DOHH2 (cell line): ENCODE measurements around the gene NSMF.
"Not testable (repeated sequence)": the region's sequence is repeated elsewhere in the genome, so short reads cannot be mapped to it uniquely, and the experiment has no call there.

ENCODE experiments used
- H3F3A ChIP-seq: fragments of 200-600 bp; sonication (generic), shearing (Covaris generic); 2 replicates; pipeline ENCODE4 v1.6.0; 2016; ENCODE audit warnings: antibody characterized with exemption, mild to moderate bottlenecking; ENCODE audit not compliant: control insufficient read depth, insufficient read depth
- H3K27ac ChIP-seq: fragments of 200-600 bp; sonication (generic); 2 replicates; pipeline ENCODE4 v1.5.1; 2014; ENCODE audit warnings: low read depth, mild to moderate bottlenecking, low read length, moderate library complexity
- H3K27me3 ChIP-seq: fragments of 200-600 bp; sonication (generic); 2 replicates; pipeline ENCODE4 v1.6.1; 2014; ENCODE audit warnings: mild to moderate bottlenecking, low read length, mixed read lengths; ENCODE audit not compliant: control insufficient read depth
- H3K36me3 ChIP-seq: fragments of 200-600 bp; sonication (generic); 2 replicates; pipeline ENCODE4 v1.6.1; 2014; ENCODE audit warnings: mild to moderate bottlenecking, low read length, moderate library complexity, mixed read lengths; ENCODE audit not compliant: control insufficient read depth
- H3K4me1 ChIP-seq: fragments of 200-600 bp; sonication (generic); 2 replicates; pipeline ENCODE4 v1.6.1; 2014; ENCODE audit warnings: mild to moderate bottlenecking, low read length, mixed read lengths; ENCODE audit not compliant: control insufficient read depth
- H3K4me2 ChIP-seq: fragments of 200-600 bp; sonication (generic); 2 replicates; pipeline ENCODE4 v1.6.0; 2014; ENCODE audit warnings: mild to moderate bottlenecking, low read length, moderate library complexity
- H3K4me3 ChIP-seq: fragments of 200-600 bp; sonication (generic); 2 replicates; pipeline ENCODE4 v1.5.1; 2014; ENCODE audit warnings: mild to moderate bottlenecking, low read length, mixed read lengths
- H3K79me2 ChIP-seq: fragments of 200-600 bp; sonication (generic); 2 replicates; pipeline ENCODE4 v1.6.1; 2014; ENCODE audit warnings: mild to moderate bottlenecking, low read length, mixed read lengths; ENCODE audit not compliant: control insufficient read depth
- H3K9me2 ChIP-seq: fragments of 200-600 bp; sonication (generic); replicated peaks from 2 replicates; pipeline ENCODE4 v1.6.1; 2014; ENCODE audit warnings: mild to moderate bottlenecking, low read length, mixed read lengths; ENCODE audit not compliant: control insufficient read depth
- H3K9me3 ChIP-seq: fragments of 200-600 bp; sonication (generic); 2 replicates; pipeline ENCODE4 v1.6.1; 2014; ENCODE audit warnings: antibody characterized with exemption, low read length, mixed read lengths; ENCODE audit not compliant: control insufficient read depth, insufficient read depth
- H4K20me1 ChIP-seq: fragments of 200-600 bp; sonication (generic); 2 replicates; pipeline ENCODE4 v1.6.0; 2014; ENCODE audit warnings: low read depth, mild to moderate bottlenecking, antibody characterized with exemption, low read length, moderate library complexity; ENCODE audit not compliant: control insufficient read depth, insufficient read depth
- CTCF ChIP-seq: fragments of 200-600 bp; sonication (generic); IDR thresholded peaks from one replicate; pipeline ENCODE4 v1.5.1; 2014; ENCODE audit warnings: antibody characterized with exemption, mild to moderate bottlenecking, low read depth, low read length; ENCODE audit not compliant: poor library complexity, severe bottlenecking
- EZH2phosphoT487 ChIP-seq: fragments of 200-600 bp; sonication (generic); IDR thresholded peaks from 2 replicates; pipeline ENCODE4 v1.6.1; 2017; ENCODE audit warnings: borderline replicate concordance, mild to moderate bottlenecking, antibody characterized with exemption, low read length, moderate library complexity, mixed read lengths

The NSMF gene

DNA sequence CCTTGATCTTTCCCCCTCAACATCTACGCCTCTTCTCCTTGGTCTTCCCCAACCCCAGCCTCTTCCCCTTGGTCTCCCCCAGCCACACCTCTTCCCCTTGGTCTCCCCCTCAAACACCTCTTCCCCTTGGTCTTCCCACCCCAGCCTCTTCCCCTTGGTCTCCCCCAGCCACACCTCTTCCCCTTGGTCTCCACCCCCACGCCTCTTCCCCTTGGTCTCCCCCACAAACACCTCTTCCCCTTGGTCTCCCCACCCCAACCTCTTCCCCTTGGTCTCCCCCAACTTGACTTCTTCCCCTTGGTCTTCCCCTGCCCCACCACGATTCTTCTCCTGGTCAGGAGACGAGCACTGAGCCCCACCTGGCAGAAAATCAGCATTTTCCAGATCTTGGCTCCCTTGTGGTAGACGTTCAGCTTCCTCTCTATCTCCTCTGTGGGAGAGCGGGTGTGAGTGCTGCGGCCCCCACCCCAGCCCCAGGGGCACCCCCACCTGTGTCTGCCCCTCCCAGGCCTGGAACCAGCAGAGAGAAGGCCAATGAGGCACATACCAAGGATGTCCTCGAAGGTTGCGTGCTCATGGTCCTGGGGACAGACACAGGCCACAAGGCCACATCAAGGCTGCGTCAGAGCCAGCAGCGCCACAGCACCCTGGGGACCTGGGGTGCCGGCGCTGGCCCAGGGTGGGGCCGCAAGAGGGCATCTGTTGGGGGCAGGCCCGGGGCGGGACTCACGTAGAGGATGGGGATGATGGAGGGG, 7.0 kb downstream of the NSMF start:
- H3K36me3 ChIP-seq = peaks cover 64% of the 10 kb centered on the region
- H3K9me2 ChIP-seq = no peaks in the 10 kb centered on the region
- H3K27me3 ChIP-seq = no peaks in the 10 kb centered on the region
- no peak overlapping the region for H3K27ac ChIP-seq
- peaks cover 66% of the 10 kb centered on the region for H3K4me1 ChIP-seq
- H3K4me3 ChIP-seq = no peak overlapping the region
- H3K9me3 ChIP-seq = no peaks in the 10 kb centered on the region
- H3K4me2 ChIP-seq = no peak overlapping the region
- H3K79me2 ChIP-seq = peaks cover 3% of the 10 kb centered on the region; the same call in 1 of the 2 replicates
- TF ChIP-seq CTCF = no peak
- no peak for TF ChIP-seq EZH2phosphoT487
- H4K20me1 ChIP-seq = no peaks in the 10 kb centered on the region
- no peaks in the 10 kb centered on the region for H3F3A ChIP-seq

DNA sequence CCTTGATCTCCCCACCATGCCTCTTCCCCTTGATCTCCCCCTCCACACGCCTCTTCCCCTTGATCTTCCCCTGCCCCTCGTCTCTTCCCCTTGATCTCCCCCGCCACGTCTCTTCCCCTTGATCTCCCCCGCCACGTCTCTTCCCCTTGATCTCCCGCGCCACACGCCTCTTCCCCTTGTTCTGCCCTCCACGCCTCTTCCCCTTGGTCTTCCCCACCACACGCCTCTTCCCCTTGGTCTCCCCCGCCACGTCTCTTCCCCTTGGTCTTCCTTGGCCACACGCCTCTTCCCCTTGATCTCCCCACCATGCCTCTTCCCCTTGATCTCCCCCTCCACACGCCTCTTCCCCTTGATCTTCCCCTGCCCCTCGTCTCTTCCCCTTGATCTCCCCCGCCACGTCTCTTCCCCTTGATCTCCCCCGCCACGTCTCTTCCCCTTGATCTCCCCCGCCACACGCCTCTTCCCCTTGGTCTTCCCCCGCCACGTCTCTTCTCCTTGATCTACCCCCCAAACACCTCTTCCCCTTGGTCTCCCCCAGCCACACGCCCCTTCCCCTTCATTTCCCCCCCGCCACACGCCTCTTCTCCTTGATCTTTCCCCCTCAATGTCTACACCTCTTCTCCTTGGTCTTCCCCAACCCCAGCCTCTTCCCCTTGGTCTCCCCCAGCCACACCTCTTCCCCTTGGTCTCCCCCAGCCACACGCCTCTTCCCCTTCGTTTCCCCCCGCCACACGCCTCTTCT, 7.7 kb downstream of the NSMF start:
- H3K4me2 ChIP-seq, H3K27me3 ChIP-seq, H3K27ac ChIP-seq, H3K79me2 ChIP-seq, H3F3A ChIP-seq, H3K9me3 ChIP-seq, H3K9me2 ChIP-seq, H3K4me3 ChIP-seq, H4K20me1 ChIP-seq: not testable (repeated sequence)
- Histone ChIP-seq H3K36me3 (peaks cover 56% of the 10 kb centered on the region), H3K4me1 (peaks cover 65% of the 10 kb centered on the region)

GRCh38 chr9:137450539-137451222, 8.5 kb downstream of the NSMF start:
- not testable (repeated sequence) for H3K4me3 ChIP-seq, H3K79me2 ChIP-seq, H3F3A ChIP-seq, H3K9me3 ChIP-seq, H3K9me2 ChIP-seq, H4K20me1 ChIP-seq, H3K27me3 ChIP-seq
- H3K36me3 ChIP-seq = peaks cover 49% of the 10 kb centered on the region
- H3K4me2 ChIP-seq = 0 out of 2 replicates have a peak overlapping the region, but pooled peaks have one; percentile 21
- peak overlapping the region; percentile 21; the same call in 1 of the 2 replicates for H3K27ac ChIP-seq
- peaks cover 65% of the 10 kb centered on the region for H3K4me1 ChIP-seq

GRCh38 chr9:137449931-137450538, 9.1 kb downstream of the NSMF start:
- no peak overlapping the region for H3K4me2 ChIP-seq
- no peaks in the 10 kb centered on the region for H3K27me3 ChIP-seq
- H3K4me1 ChIP-seq = peaks cover 65% of the 10 kb centered on the region
- no peak overlapping the region for H3K4me3 ChIP-seq
- TF ChIP-seq CTCF (no peak), EZH2phosphoT487 (no peak)
- H3K9me3 ChIP-seq = no peaks in the 10 kb centered on the region
- H3K79me2 ChIP-seq = no peaks in the 10 kb centered on the region
- peaks cover 42% of the 10 kb centered on the region for H3K36me3 ChIP-seq
- H3K27ac ChIP-seq = peak overlapping the region; percentile 15; the same call in 1 of the 2 replicates
- H3F3A ChIP-seq = 0 out of 2 replicates have a peak, but pooled peaks cover 3% of the 10 kb centered on the region
- H4K20me1 ChIP-seq = no peaks in the 10 kb centered on the region; the same call in 1 of the 2 replicates
- no peaks in the 10 kb centered on the region for H3K9me2 ChIP-seq
